Neural progenitor cell (in vitro differentiated cells): ENCODE measurements around the gene GMPR. TPM values are rescaled to one million over a fixed set of nuclear protein-coding genes. Genes with fewer than 3 reads are reported as not detected.

Source experiments
- DNase-seq: peaks from one replicate; pipeline ENCODE4 v3.0.0-alpha.2; 2016; ENCODE audit warnings: low spot score
- H2AFZ ChIP-seq: fragments of 200-600 bp; sonication (generic); replicated peaks from 2 replicates; pipeline ENCODE4 v1.6.1; 2016; ENCODE audit warnings: antibody characterized with exemption
- H3F3A ChIP-seq: fragments of 200-600 bp; sonication (generic); 2 replicates; pipeline ENCODE4 v1.6.1; 2016; ENCODE audit warnings: antibody characterized with exemption, low read depth
- H3K27ac ChIP-seq: fragments of 200-600 bp; sonication (generic); 2 replicates; pipeline ENCODE4 v1.5.1; 2016; ENCODE audit warnings: mild to moderate bottlenecking
- H3K27me3 ChIP-seq: fragments of 200-600 bp; sonication (generic); 2 replicates; pipeline ENCODE4 v1.6.1; 2016; ENCODE audit warnings: mild to moderate bottlenecking, moderate library complexity
- H3K36me3 ChIP-seq: fragments of 200-600 bp; sonication (generic); 2 replicates; pipeline ENCODE4 v1.5.1; 2016
- H3K4me1 ChIP-seq: fragments of 200-600 bp; sonication (generic); 2 replicates; pipeline ENCODE4 v1.6.1; 2016; ENCODE audit warnings: mixed run types
- H3K4me2 ChIP-seq: fragments of 200-600 bp; sonication (generic); 2 replicates; pipeline ENCODE4 v1.6.1; 2016
- H3K4me3 ChIP-seq: fragments of 200-600 bp; sonication (generic); 2 replicates; pipeline ENCODE4 v1.5.1; 2016
- H3K79me2 ChIP-seq: fragments of 200-600 bp; sonication (generic); 2 replicates; pipeline ENCODE4 v1.6.1; 2016; ENCODE audit warnings: low read depth
- H3K9ac ChIP-seq: fragments of 200-600 bp; sonication (generic); 2 replicates; pipeline ENCODE4 v1.6.1; 2016
- H3K9me3 ChIP-seq: fragments of 200-600 bp; sonication (generic); 2 replicates; pipeline ENCODE4 v1.5.1; 2016; ENCODE audit warnings: low read depth
- H4K20me1 ChIP-seq: fragments of 200-600 bp; sonication (generic); 2 replicates; pipeline ENCODE4 v1.6.1; 2016; ENCODE audit warnings: low read depth
- H3K27ac Mint-ChIP-seq: 3 replicates; pipeline ENCODE4 v1.8.0; 2021; ENCODE audit warnings: mixed read lengths
- H3K27me3 Mint-ChIP-seq: 2 replicates; pipeline ENCODE4 v1.8.0; 2022; ENCODE audit warnings: low read depth, mild to moderate bottlenecking, inconsistent platforms, moderate library complexity, mixed read lengths; ENCODE audit not compliant: insufficient read depth
- H3K36me3 Mint-ChIP-seq: 3 replicates; pipeline ENCODE4 v1.8.0; 2021; ENCODE audit warnings: mixed read lengths
- H3K4me1 Mint-ChIP-seq: 3 replicates; pipeline ENCODE4 v1.8.0; 2021; ENCODE audit warnings: mixed read lengths
- H3K4me3 Mint-ChIP-seq: 3 replicates; pipeline ENCODE4 v1.8.0; 2021; ENCODE audit warnings: mild to moderate bottlenecking, moderate library complexity, mixed read lengths
- H3K9me3 Mint-ChIP-seq: 3 replicates; pipeline ENCODE4 v1.8.0; 2020; ENCODE audit warnings: mixed read lengths
- CTCF ChIP-seq: fragments of 200-600 bp; sonication (generic); IDR thresholded peaks from 2 replicates; pipeline ENCODE4 v1.5.1; 2017; ENCODE audit warnings: antibody characterized with exemption, mild to moderate bottlenecking
- EZH2 ChIP-seq: fragments of 200-600 bp; sonication (generic); IDR thresholded peaks from 2 replicates; pipeline ENCODE4 v1.6.1; 2017; ENCODE audit warnings: antibody characterized with exemption, mild to moderate bottlenecking, moderate library complexity
- EZH2phosphoT487 ChIP-seq: fragments of 200-600 bp; sonication (generic); IDR thresholded peaks from 2 replicates; pipeline ENCODE4 v1.6.1; 2017; ENCODE audit warnings: antibody characterized with exemption
- total RNA-seq: library from RNA; depleted of rRNA; stranded (reverse); fragments of >200 nt; gene quantifications from 2 replicates; pipeline ENCODE4 v1.2.3, GENCODE V29; 2015; ENCODE audit warnings: low replicate concordance

Gene GMPR
- total RNA-seq, 1 donor from 2014 or later: not detected

- Histone ChIP-seq H3K9me3 (no peaks in the 10 kb centered on the region), H3K36me3 (no peaks in the 10 kb centered on the region), H3K79me2 (no peaks in the 10 kb centered on the region), H3K27ac (no peak overlapping the region), H3K4me3 (no peak overlapping the region), H3K4me1 (peaks cover 19% of the 10 kb centered on the region), H3F3A (peaks cover 23% of the 10 kb centered on the region), H4K20me1 (no peaks in the 10 kb centered on the region), H2AFZ (no peak overlapping the region), H3K4me2 (no peak overlapping the region), H3K27me3 (peaks cover 75% of the 10 kb centered on the region), H3K9ac (no peak overlapping the region)
- Mint-ChIP-seq H3K27me3 (peaks cover 37% of the 10 kb centered on the region), H3K4me1 (peaks cover 55% of the 10 kb centered on the region), H3K4me3 (peak overlapping the region; percentile 38), H3K36me3 (no peaks in the 10 kb centered on the region), H3K27ac (no peak overlapping the region), H3K9me3 (no peaks in the 10 kb centered on the region)
- DNase-seq: no peak
- TF ChIP-seq EZH2: no peak
- no peak for TF ChIP-seq CTCF
- no peak for TF ChIP-seq EZH2phosphoT487
Observed at GRCh38 chr6:16241321-16241689, 2.9 kb downstream of the GMPR start.

GRCh38 chr6:16243055-16243454 is 4.7 kb downstream of the GMPR start:
- H3K27me3 ChIP-seq: peaks cover 70% of the 10 kb centered on the region
- no peaks in the 10 kb centered on the region for H3K36me3 ChIP-seq
- Mint-ChIP-seq H3K27me3 (peaks cover 35% of the 10 kb centered on the region), H3K36me3 (no peaks in the 10 kb centered on the region), H3K27ac (no peak overlapping the region), H3K9me3 (no peaks in the 10 kb centered on the region), H3K4me1 (peaks cover 57% of the 10 kb centered on the region), H3K4me3 (no peak overlapping the region)
- no peaks in the 10 kb centered on the region for H4K20me1 ChIP-seq
- H3K9ac ChIP-seq: no peak overlapping the region
- H3K9me3 ChIP-seq: no peaks in the 10 kb centered on the region
- TF ChIP-seq EZH2phosphoT487: no peak
- TF ChIP-seq EZH2: no peak
- TF ChIP-seq CTCF: no peak
- no peak overlapping the region for H2AFZ ChIP-seq
- no peak overlapping the region for H3K4me3 ChIP-seq
- no peak overlapping the region for H3K27ac ChIP-seq
- no peak overlapping the region for H3K4me2 ChIP-seq
- H3F3A ChIP-seq: peaks cover 23% of the 10 kb centered on the region
- H3K79me2 ChIP-seq: no peaks in the 10 kb centered on the region
- peaks cover 19% of the 10 kb centered on the region for H3K4me1 ChIP-seq
- no peak for DNase-seq

- Mint-ChIP-seq H3K4me1 (peaks cover 61% of the 10 kb centered on the region), H3K36me3 (no peaks in the 10 kb centered on the region), H3K4me3 (no peak overlapping the region), H3K27ac (no peak overlapping the region), H3K27me3 (peaks cover 38% of the 10 kb centered on the region), H3K9me3 (peaks cover 2% of the 10 kb centered on the region)
- H3K27ac ChIP-seq: no peak overlapping the region
- peaks cover 25% of the 10 kb centered on the region for H3K4me1 ChIP-seq
- DNase-seq: no peak
- no peaks in the 10 kb centered on the region for H4K20me1 ChIP-seq
- H2AFZ ChIP-seq: no peak overlapping the region
- no peaks in the 10 kb centered on the region for H3K79me2 ChIP-seq
- H3K9me3 ChIP-seq: no peaks in the 10 kb centered on the region
- no peak overlapping the region for H3K4me2 ChIP-seq
- H3K9ac ChIP-seq: no peak overlapping the region
- H3K36me3 ChIP-seq: no peaks in the 10 kb centered on the region
- peaks cover 69% of the 10 kb centered on the region for H3K27me3 ChIP-seq
- peaks cover 29% of the 10 kb centered on the region for H3F3A ChIP-seq
- H3K4me3 ChIP-seq: no peak overlapping the region
- TF ChIP-seq EZH2phosphoT487 (no peak), CTCF (no peak), EZH2 (no peak)
Observed at GRCh38 chr6:16243664-16244063, 5.3 kb downstream of the GMPR start.
